GM19035 (cell line): ENCODE data around the gene BOC.

Experiments used
- ATAC-seq: cut with Tn5 transposase; IDR thresholded peaks from one replicate; pipeline ENCODE4 v1.9.1; 2021; ENCODE audit not compliant: unreplicated experiment

BOC gene

GRCh38 chr3:113266738-113267137 lies 55.4 kb downstream of the BOC start:
- no peak for ATAC-seq

DNA sequence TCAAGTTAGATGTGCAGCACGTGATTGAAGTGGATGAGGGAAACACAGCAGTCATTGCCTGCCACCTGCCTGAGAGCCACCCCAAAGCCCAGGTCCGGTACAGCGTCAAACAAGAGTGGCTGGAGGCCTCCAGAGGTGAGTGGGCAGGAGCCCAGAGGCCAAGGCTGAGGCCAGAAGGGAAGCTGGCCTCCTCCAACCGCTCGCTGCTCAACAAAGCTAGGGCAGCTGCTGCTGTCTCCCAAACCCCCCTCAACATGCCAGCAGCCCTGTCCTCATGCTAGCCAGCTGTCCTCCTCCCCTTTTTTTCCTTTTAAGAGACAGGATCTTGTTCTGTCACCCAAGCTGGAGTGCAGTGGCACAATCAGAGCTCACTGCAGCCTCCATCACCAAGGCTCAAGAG lies 57.0 kb downstream of the BOC start:
- no peak for ATAC-seq

DNA sequence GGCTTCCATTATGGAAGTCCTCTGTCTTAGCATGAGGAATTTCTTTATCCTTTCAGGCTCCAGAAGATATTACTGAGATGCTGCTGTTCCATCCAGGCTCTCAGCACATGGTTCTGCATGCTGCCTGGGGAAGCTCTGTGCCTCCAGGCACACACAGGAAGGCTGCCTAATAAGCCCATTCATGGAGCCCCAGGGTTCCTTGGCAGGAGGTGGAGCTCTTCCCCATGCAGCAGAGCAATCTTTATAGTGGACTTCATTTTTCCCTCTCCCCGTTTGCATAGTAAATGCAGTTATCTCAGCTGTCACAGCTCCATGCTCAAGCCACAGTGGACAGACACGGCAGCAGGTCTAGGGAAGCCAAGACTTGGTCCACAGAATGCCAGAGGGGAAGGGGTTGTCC lies 57.6 kb downstream of the BOC start:
- ATAC-seq: no peak

DNA sequence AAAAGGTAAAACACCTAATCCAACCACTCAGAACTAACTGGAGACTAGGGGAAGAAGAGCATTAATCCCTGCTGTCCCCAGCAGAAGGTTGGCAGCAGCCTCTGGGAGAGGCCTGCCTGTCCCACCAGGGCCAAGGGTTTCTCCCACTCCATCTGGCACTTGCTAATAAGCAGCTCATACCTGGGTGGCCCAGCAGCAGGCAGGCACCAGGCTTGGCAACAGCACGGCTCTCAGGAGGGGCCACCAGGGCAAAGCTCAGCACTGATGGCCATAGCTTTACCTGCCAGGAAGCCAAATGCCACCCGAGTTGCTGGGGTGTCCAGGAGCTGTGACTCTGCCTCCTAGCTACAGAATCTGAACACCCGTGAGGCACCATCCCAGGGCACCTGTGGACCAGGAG lies 58.3 kb downstream of the BOC start:
- no peak for ATAC-seq

DNA sequence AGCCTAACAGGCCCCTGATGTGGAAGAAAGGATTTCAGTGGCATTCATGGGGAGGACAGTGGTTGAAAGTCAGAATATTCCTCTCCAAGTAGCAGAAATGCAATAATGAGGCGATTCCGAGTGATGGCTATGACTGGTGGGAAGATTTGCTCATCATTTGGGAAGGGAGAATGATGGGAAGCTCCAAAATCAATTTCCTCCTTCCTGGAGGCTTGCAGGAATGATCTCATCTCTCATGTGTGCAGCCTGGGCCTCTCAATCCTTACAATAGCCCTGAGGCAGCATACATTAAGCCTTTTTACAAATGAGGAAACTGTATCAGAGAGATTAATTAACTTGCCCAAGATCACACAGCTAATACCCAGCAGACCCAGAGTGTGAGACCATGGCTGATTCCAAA lies 58.7 kb downstream of the BOC start:
- ATAC-seq: no peak

- ATAC-seq: no peak
Measured at GRCh38 chr3:113270786-113271185, 59.4 kb downstream of the BOC start.

- no peak for ATAC-seq
Measured at GRCh38 chr3:113271189-113271588, 59.8 kb downstream of the BOC start.

GRCh38 chr3:113271594-113272384 lies 60.4 kb downstream of the BOC start:
- no peak for ATAC-seq

GRCh38 chr3:113272385-113272779 lies 61.0 kb downstream of the BOC start:
- ATAC-seq: no peak

GRCh38 chr3:113273011-113273410 lies 61.7 kb downstream of the BOC start:
- ATAC-seq: no peak

- no peak for ATAC-seq
Measured at GRCh38 chr3:113273604-113274378, 62.4 kb downstream of the BOC start.

- no peak for ATAC-seq
Measured at GRCh38 chr3:113274425-113275257, 63.3 kb downstream of the BOC start.

GRCh38 chr3:113275258-113275556 lies 63.9 kb downstream of the BOC start:
- no peak for ATAC-seq

- no peak for ATAC-seq
Measured at GRCh38 chr3:113275583-113275928, 64.2 kb downstream of the BOC start.

GRCh38 chr3:113275929-113276750 lies 64.8 kb downstream of the BOC start:
- peak; percentile 76 for ATAC-seq

DNA sequence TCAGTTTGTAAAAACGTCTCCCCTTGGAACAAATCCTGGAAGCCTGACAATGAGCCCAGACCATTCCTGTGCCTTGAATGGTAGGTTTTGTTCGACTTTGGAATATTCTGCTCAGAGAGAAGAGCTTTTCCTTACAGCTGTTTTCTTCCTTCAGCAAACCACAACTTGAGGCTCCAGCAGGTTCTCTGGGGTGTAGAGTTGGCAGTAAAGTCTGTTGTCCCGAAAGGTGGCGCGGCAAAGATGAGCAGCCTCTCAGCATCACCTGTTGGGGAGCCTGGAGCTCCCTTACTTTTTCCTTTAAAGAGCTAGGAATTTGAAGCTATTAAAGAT lies 65.4 kb downstream of the BOC start:
- ATAC-seq: no peak

DNA sequence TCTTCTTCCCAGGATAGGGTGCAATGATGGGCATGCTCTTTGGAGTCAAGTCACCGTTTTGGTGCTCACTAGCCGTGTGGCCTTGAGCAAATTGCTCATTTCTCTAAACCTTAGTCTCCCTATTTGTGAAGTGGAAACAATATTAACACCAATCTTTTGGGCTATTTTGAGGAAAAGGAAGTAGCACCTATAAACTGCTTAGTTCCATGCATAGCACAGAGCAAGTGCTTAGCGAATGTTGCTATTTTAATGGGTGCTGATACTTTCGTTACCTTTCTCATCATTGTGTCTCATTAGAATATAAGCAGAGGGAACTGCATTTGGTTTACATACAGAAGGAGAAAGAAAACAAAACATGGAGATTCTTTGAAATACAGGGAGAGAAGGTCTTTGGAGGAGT lies 66.1 kb downstream of the BOC start:
- no peak for ATAC-seq

DNA sequence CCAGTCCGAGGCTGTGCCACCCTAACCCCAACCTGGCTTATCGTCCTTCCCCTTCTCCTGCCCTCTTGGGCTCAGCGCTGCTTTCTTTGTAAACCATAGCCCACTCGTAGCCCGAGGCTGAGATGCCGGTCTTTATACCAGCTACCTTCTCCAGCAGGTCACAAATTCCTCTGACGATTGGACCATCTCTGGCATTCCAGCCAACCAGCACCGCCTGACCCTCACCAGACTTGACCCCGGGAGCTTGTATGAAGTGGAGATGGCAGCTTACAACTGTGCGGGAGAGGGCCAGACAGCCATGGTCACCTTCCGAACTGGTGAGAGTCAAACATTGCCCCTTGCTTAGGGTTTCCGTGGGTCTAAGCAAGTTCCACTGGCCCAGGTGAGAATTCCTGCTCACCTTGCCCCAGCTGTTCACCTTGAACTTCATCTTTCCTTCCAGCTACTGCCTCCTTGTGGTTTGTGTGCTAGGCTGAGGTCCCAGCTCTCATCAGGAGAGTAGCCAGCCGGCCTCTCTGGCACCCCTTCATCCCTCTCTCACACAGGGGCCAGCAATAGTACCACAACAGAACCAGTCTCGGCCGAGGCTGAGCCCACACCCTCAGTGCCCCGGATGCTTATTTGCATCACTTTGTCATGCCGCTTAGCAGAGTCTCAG lies 66.7 kb downstream of the BOC start:
- no peak for ATAC-seq

GRCh38 chr3:113278599-113278955 lies 67.2 kb downstream of the BOC start:
- ATAC-seq: no peak

DNA sequence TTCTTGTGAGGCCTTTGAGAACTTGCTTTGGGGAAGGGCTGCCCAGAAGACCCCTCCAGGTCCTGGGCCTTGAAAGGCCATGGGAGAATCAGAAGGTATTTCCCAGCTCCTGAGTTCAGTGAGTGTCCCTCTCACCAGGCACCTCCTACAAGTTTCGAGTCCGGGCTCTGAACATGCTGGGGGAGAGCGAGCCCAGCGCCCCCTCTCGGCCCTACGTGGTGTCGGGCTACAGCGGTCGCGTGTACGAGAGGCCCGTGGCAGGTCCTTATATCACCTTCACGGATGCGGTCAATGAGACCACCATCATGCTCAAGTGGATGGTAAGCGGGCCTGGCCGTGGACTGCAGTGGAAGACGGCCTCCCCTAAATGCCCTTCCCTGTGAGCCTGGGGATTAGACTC lies 68.3 kb downstream of the BOC start:
- no peak for ATAC-seq

DNA sequence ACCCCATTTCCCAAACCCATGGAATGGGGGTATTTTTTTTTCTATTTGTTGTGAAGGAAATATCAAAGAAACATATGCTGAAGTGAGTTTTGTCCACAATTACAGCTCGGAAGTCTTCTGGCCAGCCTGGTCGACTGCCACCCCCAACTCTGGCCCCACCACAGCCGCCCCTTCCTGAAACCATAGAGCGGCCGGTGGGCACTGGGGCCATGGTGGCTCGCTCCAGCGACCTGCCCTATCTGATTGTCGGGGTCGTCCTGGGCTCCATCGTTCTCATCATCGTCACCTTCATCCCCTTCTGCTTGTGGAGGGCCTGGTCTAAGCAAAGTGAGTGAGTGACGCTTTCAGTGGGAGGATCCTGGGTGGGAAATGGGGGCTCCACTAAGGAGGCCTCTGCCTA lies 71.9 kb downstream of the BOC start:
- no peak for ATAC-seq
